LoVo (cell line): ENCODE results near the gene FAM89B.
"Not testable (repeated sequence)": the region's sequence is repeated elsewhere in the genome, so short reads cannot be mapped to it uniquely, and the experiment has no call there.

ENCODE experiments used
- DNase-seq: peaks from one replicate; pipeline ENCODE4 v3.0.0-alpha.2; 2016; ENCODE audit warnings: low spot score

The FAM89B gene

DNA sequence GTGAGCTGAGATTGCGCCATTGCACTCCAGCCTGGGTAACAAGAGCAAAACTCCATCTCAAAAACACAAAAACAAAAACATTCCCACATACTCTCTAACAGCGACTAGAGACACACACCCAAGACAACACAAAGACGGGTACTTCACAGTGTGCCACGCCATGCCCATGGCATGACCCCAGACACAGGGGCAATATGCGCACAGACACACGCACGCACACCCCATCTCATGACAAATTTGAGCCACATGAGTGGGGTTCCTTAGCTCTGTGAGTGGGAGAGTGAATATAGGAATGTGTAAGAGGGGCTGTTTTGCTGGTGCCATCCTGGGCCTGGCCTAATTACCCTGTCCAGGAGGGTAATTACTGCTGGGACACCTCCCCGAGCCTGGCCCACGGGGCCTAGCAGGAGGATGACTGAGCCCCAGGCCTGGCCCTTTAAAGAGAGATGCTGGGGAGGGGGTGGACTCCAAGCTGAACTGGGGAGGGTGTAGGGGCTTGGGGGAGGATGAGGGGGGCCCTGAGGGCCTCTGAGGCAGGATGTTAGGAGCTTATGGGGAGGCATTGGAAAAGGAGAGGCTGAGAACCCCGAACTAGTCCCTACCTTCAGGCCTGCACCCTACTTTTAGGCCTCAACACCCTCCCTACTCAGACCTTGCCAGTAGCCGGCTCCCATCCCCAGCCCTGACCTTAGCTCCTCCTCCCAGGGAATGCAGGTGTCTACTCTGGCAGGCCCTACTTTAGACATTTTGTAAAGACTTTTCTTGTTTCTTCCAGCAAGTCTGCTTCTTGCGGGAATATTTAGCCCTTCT is 15.7 kb upstream of the FAM89B start:
- no peak for DNase-seq

DNA sequence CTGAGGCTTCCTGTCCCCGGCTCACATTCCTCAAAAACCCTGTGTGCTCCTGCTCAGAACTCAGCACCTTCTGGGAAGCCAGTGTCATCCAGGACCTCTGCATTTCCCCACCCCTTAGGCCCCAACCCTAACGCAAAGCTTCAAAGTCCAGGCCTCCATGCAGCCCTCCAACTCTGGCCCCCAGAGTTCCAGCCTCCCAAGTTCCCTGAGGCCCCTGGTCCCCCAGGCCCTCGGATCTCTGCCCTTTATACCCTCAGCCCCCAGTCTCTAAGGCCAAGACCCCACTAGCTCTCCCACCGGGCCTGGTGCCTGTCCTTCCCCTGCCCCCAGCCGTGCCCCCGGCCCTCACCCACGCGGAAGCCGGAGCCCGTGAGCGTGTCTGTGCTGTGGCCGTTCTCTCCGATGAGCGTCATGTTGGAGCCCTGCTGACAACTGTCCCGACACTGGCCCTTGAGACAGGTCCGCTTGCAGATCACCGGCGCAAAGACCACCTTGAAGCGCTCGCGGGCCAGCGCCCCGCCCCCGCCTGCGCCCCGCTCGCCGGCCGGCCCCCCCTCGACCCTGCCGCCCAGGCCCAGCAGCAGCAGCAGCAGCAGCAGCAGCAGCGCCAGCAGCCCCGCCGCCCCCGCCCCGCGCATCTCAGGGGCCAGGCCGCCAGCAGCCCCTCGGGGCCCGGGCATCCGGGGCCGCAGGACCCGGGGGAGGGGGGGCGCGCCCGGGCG is 14.9 kb upstream of the FAM89B start:
- DNase-seq = no peak

GRCh38 chr11:65558002-65558929 is 14.1 kb upstream of the FAM89B start, which contains the start of gene LTBP3:
Gene LTBP3 (minus strand): TSS chr11:65558359. CDS start chr11:65557959, 400 bp downstream.
- peak; percentile 50 for DNase-seq

DNA sequence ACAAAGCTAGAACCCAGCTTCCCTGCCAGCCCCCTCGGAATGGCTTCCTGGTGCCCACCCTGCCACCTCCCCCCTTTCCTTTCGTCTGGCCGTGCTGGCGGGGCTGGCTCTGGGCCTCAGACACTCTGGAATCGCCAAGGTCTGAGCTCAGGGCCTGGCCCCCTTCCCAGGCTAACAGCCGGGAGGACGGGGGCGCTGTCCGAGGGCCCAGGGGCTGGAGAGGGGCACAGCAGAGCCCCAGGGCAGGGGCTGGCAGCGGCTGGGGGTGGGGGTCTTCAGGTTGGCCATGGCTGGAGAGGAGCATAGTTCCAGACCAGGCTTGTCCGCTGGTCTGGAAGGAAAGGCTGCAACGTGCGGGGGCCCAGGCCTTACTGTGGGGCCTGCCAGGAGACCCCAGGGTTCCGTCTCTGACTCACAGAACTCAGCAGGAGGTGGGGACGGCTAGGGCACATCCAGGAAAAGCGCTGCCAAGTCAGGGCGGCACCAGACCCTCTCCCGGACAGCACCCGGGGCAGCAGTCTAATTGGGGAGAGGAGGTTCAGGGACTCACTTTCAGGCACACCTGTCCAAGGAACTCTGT is 13.3 kb upstream of the FAM89B start:
- DNase-seq = no peak

- DNase-seq = no peak
Observed at GRCh38 chr11:65559535-65559934, 12.8 kb upstream of the FAM89B start.

- peak; percentile 82 for DNase-seq
Observed at GRCh38 chr11:65559951-65560537, 12.3 kb upstream of the FAM89B start.

GRCh38 chr11:65560555-65561418 is 11.6 kb upstream of the FAM89B start:
- DNase-seq = no peak

DNA sequence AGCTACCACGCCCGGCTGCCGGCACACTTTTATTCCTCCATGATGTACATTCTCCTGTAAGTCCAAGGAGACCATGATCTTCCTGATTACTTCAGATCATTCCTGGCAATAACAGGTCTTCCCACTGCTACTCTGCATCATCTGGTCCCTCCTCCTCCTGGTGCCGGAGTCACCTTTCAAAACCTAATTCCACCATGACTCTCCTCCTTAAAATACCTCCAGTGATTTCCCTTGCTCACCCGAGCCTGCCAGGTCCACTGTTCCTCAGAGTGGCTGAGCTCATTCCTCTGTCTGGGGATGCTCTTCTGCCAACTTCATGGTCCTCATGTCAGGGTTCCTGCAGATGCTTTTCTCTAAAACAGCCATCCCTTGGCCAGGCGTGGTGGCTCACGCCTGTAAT is 10.3 kb upstream of the FAM89B start:
- DNase-seq = no peak

DNA sequence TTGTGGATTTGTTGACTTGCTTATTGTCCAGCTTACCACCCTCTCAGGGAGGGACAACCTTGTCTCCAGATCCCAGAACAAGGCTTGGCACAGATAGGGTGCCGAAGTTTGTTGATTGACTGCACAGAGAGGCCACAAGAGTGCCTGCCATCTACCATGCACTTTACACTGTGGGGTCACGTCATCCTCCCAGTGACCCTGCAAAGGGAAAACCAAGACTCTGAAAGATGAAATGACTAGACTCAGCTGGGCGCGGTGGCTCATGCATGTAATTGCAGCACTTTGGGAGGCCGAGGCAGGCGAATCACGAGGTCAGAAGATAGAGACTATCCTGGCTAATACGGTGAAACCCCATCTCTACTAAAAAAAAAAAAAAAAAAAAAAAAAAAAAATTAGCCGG is 9.6 kb upstream of the FAM89B start:
- DNase-seq = no peak

- no peak for DNase-seq
Observed at GRCh38 chr11:65563601-65564000, 8.7 kb upstream of the FAM89B start.

- not testable (repeated sequence) for DNase-seq
Observed at GRCh38 chr11:65564879-65565559, 7.3 kb upstream of the FAM89B start.

- DNase-seq = no peak
Observed at GRCh38 chr11:65565624-65566453, 6.5 kb upstream of the FAM89B start.

- no peak for DNase-seq
Observed at GRCh38 chr11:65569164-65569972, 3.0 kb upstream of the FAM89B start.

- DNase-seq = peak; percentile 95
Observed at GRCh38 chr11:65569973-65570918, 2.1 kb upstream of the FAM89B start, which contains the start of gene ZNRD2. Gene ZNRD2 (plus strand): TSS chr11:65570477. CDS start chr11:65570492, 15 bp downstream.

GRCh38 chr11:65571420-65571819 is 918 bp upstream of the FAM89B start:
- no peak for DNase-seq

GRCh38 chr11:65571940-65572339 is 398 bp upstream of the FAM89B start:
- no peak for DNase-seq
